ENCODE results near the gene BBX. TPM values are rescaled to one million over a fixed set of nuclear protein-coding genes. Genes with fewer than 3 reads are reported as not detected.

BBX gene
- total and polyA plus RNA-seq, 2 donors from 2014 or later: 8.1 to 85.8 TPM

DNA sequence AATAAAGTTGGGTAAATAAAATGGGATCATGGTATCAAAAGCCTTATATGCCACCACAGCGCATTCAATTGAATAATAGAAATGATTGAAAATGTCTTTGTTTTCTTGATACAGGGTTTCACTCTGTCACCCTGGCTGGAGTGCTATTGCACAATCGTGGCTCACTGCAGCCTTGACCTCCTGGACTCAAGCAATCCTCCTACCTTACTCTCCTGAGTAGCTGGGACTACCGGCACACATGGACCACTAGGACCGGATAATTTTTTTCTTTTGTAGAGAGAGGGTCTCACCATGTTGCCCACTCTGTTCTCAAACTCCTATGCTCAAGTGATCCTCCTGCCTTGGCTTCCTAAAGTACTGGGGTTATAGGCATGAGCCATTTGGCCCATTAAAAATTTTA lies 33.8 kb upstream of the BBX start:
- no peak overlapping the region for H3K27ac ChIP-seq (ENCODE audit: low read depth in 2 of 2, low read length in 2 of 2)
- FAIRE-seq (no peak), DNase-seq (no peak)
- intact Hi-C loops (cut with DNase I): no loop called here
- TF ChIP-seq, protein P1, sequence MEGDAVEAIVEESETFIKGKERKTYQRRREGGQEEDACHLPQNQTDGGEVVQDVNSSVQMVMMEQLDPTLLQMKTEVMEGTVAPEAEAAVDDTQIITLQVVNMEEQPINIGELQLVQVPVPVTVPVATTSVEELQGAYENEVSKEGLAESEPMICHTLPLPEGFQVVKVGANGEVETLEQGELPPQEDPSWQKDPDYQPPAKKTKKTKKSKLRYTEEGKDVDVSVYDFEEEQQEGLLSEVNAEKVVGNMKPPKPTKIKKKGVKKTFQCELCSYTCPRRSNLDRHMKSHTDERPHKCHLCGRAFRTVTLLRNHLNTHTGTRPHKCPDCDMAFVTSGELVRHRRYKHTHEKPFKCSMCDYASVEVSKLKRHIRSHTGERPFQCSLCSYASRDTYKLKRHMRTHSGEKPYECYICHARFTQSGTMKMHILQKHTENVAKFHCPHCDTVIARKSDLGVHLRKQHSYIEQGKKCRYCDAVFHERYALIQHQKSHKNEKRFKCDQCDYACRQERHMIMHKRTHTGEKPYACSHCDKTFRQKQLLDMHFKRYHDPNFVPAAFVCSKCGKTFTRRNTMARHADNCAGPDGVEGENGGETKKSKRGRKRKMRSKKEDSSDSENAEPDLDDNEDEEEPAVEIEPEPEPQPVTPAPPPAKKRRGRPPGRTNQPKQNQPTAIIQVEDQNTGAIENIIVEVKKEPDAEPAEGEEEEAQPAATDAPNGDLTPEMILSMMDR (IDR thresholded peaks at IDR 0.05; ENCODE audit: borderline replicate concordance, extremely low read depth, insufficient read depth): no peak
- H3K9me3 ChIP-seq (ENCODE audit: control insufficient read depth in 2 of 3, insufficient read depth in 1 of 3, low read length in 3 of 3): no peaks in the 10 kb centered on the region
- no peaks in the 10 kb centered on the region for H3K4me1 ChIP-seq (ENCODE audit: control insufficient read depth in 2 of 3, insufficient read depth in 2 of 3, low read depth in 1 of 3, low read length in 3 of 3)
- H3K27me3 ChIP-seq (ENCODE audit: control insufficient read depth, insufficient read depth, low read length): no peaks in the 10 kb centered on the region
- no peaks in the 10 kb centered on the region for H3K36me3 ChIP-seq (ENCODE audit: control insufficient read depth in 2 of 3, insufficient read depth in 3 of 3, low read length in 3 of 3)
- no peak overlapping the region for H3K4me3 ChIP-seq (ENCODE audit: low read length in 3 of 3)
- H3K9ac ChIP-seq (ENCODE audit: low read length in 3 of 3): no peak overlapping the region

DNA sequence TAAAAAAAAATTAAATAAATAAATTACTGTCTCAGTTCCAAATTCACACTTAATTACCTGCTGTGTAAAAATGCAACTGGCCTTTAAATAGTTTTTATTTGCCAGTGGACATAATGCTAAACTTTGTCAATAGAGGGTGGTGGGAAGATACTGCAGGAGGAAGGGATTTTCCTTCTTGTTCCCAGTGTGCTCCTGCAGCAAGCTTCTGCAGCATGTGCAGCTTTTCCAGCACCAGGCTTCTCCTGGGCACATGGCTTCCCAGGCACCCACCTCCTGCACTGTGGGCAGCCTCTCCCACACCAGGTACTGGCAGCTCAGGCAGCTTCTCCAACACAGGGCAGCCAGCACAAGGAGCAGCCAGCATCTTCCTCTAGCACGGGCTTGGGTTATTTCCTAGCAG lies 29.6 kb upstream of the BBX start:
- Histone ChIP-seq H3K27ac (ENCODE audit: low read depth in 2 of 2, low read length in 2 of 2) (no peak overlapping the region), H3K27me3 (ENCODE audit: control insufficient read depth, insufficient read depth, low read length) (no peaks in the 10 kb centered on the region)

DNA sequence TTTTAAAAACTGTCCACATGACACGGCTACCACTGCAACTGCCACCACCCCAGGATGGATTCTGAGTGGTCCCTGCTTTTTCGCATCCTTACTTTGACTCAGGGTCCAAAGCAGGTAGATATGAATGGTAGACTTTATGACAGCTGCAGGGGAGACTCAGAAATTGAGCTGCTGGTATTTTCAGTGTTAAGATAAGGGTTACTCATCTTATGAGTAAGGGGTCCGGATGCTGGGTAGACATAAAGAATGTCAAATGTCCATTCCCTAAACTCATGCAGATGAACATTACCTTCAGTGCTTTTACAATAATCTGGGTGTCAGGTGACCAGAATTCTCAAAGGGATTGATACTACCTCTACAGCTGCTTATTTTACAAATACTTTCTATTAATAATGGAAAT lies 25.9 kb upstream of the BBX start:
- DNase-seq (no peak), FAIRE-seq (no peak)
- no peak overlapping the region for H3K27ac ChIP-seq (ENCODE audit: low read depth in 2 of 2, low read length in 2 of 2)
- H3K9ac ChIP-seq (ENCODE audit: low read length in 3 of 3): no peak overlapping the region
- TF ChIP-seq, protein P1 (IDR thresholded peaks at IDR 0.05; ENCODE audit: borderline replicate concordance, extremely low read depth, insufficient read depth): no peak
- no peaks in the 10 kb centered on the region for H3K9me3 ChIP-seq (ENCODE audit: control insufficient read depth in 2 of 3, insufficient read depth in 1 of 3, low read length in 3 of 3)
- H3K36me3 ChIP-seq (ENCODE audit: control insufficient read depth in 2 of 3, insufficient read depth in 3 of 3, low read length in 3 of 3): no peaks in the 10 kb centered on the region
- no peaks in the 10 kb centered on the region for H3K4me1 ChIP-seq (ENCODE audit: control insufficient read depth in 2 of 3, insufficient read depth in 2 of 3, low read depth in 1 of 3, low read length in 3 of 3)
- no peak overlapping the region for H3K4me3 ChIP-seq (ENCODE audit: low read length in 3 of 3)
- intact Hi-C loops (cut with DNase I): no loop called here
- H3K27me3 ChIP-seq (ENCODE audit: control insufficient read depth, insufficient read depth, low read length): no peaks in the 10 kb centered on the region

More for the DNA sequence above, 29.6 kb upstream of the BBX start:
- TF ChIP-seq, protein P1 (IDR thresholded peaks at IDR 0.05; ENCODE audit: borderline replicate concordance, extremely low read depth, insufficient read depth): no peak
- intact Hi-C loops (cut with DNase I): no loop called here
- H3K9ac ChIP-seq (ENCODE audit: low read length in 3 of 3): no peak overlapping the region
- DNase-seq (no peak), FAIRE-seq (no peak)
- H3K36me3 ChIP-seq (ENCODE audit: control insufficient read depth in 2 of 3, insufficient read depth in 3 of 3, low read length in 3 of 3): no peaks in the 10 kb centered on the region
- no peak overlapping the region for H3K4me3 ChIP-seq (ENCODE audit: low read length in 3 of 3)
- no peaks in the 10 kb centered on the region for H3K9me3 ChIP-seq (ENCODE audit: control insufficient read depth in 2 of 3, insufficient read depth in 1 of 3, low read length in 3 of 3)
- H3K4me1 ChIP-seq (ENCODE audit: control insufficient read depth in 2 of 3, insufficient read depth in 2 of 3, low read depth in 1 of 3, low read length in 3 of 3): no peaks in the 10 kb centered on the region

GRCh38 chr3:107498646-107499045 lies 24.1 kb upstream of the BBX start:
- no peaks in the 10 kb centered on the region for H3K4me1 ChIP-seq (ENCODE audit: control insufficient read depth in 2 of 3, insufficient read depth in 2 of 3, low read depth in 1 of 3, low read length in 3 of 3)
- no peaks in the 10 kb centered on the region for H3K9me3 ChIP-seq (ENCODE audit: control insufficient read depth in 2 of 3, insufficient read depth in 1 of 3, low read length in 3 of 3)
- no peaks in the 10 kb centered on the region for H3K27me3 ChIP-seq (ENCODE audit: control insufficient read depth, insufficient read depth, low read length)
- FAIRE-seq: no peak
- H3K4me3 ChIP-seq (ENCODE audit: low read length in 3 of 3): no peak overlapping the region
- no peak overlapping the region for H3K27ac ChIP-seq (ENCODE audit: low read depth in 2 of 2, low read length in 2 of 2)
- DNase-seq: no peak
- H3K36me3 ChIP-seq (ENCODE audit: control insufficient read depth in 2 of 3, insufficient read depth in 3 of 3, low read length in 3 of 3): no peaks in the 10 kb centered on the region
- TF ChIP-seq, protein P1 (IDR thresholded peaks at IDR 0.05; ENCODE audit: borderline replicate concordance, extremely low read depth, insufficient read depth): no peak
- intact Hi-C loops (cut with DNase I): no loop called here
- H3K9ac ChIP-seq (ENCODE audit: low read length in 3 of 3): no peak overlapping the region

Data from kidney (tissue), 14 donors.